Gastrocnemius medialis (tissue), 4 donors: ENCODE results near the gene SYT17.

Source experiments
- POLR2A ChIP-seq, 2 donors: fragments of 450-650 bp; IDR thresholded peaks; one replicate each; pipeline ENCODE4 v1.6.1; 2017; ENCODE audit warnings: antibody characterized with exemption in 2 of 2, mild to moderate bottlenecking in 2 of 2, moderate library complexity in 2 of 2
- TF ChIP-seq, protein P1 (sequence below), 5 experiments: fragments of 450-650 bp in 3 of 5; fragments of 200-600 bp in 2 of 5; sonication (generic) in 2 of 5; IDR thresholded peaks in 4 of 5; conservative IDR thresholded peaks in 1 of 5; 1 replicate in 4 of 5; 2 replicates in 1 of 5; pipeline ENCODE4 v1.5.1; 2016 to 2019; ENCODE audit warnings: antibody characterized with exemption in 5 of 5, mild to moderate bottlenecking in 3 of 5, moderate library complexity in 3 of 5

DNA sequence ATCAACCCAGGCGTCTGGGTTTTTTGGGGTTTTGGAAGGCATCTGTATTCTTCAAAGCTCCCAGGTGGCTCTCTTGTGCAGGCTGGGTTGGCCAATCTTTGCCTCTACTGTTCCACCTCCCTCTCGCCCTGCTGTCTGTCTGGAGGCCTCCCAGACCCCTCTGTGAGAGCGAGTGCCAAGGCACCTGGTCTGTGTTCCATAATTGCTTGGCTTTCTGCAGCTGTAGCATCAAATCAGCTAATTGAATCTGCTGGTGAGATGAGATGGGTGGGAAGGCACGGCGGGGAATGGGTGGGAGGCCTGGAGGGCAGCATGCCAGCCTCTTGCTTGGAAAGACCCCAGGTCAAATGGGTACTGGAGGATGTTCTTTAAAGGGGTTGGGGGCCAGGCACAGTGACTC lies 64.9 kb downstream of the SYT17 start:
- TF ChIP-seq, protein P1, sequence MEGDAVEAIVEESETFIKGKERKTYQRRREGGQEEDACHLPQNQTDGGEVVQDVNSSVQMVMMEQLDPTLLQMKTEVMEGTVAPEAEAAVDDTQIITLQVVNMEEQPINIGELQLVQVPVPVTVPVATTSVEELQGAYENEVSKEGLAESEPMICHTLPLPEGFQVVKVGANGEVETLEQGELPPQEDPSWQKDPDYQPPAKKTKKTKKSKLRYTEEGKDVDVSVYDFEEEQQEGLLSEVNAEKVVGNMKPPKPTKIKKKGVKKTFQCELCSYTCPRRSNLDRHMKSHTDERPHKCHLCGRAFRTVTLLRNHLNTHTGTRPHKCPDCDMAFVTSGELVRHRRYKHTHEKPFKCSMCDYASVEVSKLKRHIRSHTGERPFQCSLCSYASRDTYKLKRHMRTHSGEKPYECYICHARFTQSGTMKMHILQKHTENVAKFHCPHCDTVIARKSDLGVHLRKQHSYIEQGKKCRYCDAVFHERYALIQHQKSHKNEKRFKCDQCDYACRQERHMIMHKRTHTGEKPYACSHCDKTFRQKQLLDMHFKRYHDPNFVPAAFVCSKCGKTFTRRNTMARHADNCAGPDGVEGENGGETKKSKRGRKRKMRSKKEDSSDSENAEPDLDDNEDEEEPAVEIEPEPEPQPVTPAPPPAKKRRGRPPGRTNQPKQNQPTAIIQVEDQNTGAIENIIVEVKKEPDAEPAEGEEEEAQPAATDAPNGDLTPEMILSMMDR (IDR thresholded peaks at IDR 0.05 in 4 of 5, conservative IDR thresholded peaks at IDR 0.05 in 1 of 5) = no peak
- TF ChIP-seq POLR2A (IDR thresholded peaks at IDR 0.05) = no peak
